HG02943 (cell line): ENCODE measurements around the gene TMC5.
"Not testable (repeated sequence)": the region's sequence is repeated elsewhere in the genome, so short reads cannot be mapped to it uniquely, and the experiment has no call there.

Experiments used
- ATAC-seq: cut with Tn5 transposase; IDR thresholded peaks from one replicate; pipeline ENCODE4 v1.9.1; 2021; ENCODE audit warnings: mild to moderate bottlenecking, low read depth, moderate library complexity; ENCODE audit not compliant: unreplicated experiment

Gene TMC5, protein sequence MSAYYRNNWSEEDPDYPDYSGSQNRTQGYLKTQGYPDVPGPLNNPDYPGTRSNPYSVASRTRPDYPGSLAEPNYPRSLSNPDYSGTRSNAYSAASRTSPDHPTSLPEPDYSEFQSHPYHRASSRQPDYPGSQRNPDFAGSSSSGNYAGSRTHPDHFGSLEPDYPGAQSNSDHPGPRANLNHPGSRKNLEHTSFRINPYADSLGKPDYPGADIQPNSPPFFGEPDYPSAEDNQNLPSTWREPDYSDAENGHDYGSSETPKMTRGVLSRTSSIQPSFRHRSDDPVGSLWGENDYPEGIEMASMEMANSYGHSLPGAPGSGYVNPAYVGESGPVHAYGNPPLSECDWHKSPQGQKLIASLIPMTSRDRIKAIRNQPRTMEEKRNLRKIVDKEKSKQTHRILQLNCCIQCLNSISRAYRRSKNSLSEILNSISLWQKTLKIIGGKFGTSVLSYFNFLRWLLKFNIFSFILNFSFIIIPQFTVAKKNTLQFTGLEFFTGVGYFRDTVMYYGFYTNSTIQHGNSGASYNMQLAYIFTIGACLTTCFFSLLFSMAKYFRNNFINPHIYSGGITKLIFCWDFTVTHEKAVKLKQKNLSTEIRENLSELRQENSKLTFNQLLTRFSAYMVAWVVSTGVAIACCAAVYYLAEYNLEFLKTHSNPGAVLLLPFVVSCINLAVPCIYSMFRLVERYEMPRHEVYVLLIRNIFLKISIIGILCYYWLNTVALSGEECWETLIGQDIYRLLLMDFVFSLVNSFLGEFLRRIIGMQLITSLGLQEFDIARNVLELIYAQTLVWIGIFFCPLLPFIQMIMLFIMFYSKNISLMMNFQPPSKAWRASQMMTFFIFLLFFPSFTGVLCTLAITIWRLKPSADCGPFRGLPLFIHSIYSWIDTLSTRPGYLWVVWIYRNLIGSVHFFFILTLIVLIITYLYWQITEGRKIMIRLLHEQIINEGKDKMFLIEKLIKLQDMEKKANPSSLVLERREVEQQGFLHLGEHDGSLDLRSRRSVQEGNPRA

DNA sequence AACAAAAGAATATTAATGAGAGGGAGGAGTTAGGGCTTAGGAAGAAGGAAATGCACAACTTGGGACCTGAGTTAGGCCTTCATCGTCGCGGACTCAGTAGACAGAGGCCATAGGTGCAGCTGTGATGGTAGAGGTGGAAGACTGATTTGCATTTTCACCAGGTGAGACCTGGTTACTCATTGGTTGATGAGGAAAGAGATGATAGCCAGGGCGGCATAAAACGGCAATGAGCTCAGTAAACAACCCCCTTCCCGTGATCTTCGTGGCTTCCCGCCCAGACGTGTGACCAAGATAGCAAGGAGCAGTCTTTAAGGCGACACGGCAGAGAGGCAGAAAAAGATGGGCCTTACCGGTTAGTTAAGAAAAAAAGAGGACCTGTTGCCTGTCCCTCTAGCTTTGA is at the start of gene TMC5:
TMC5 (plus strand) TSS at position 244 of the 400 bp plus-strand sequence. CDS start 22,156 bp downstream, outside the sequence.
- no peak for ATAC-seq

DNA sequence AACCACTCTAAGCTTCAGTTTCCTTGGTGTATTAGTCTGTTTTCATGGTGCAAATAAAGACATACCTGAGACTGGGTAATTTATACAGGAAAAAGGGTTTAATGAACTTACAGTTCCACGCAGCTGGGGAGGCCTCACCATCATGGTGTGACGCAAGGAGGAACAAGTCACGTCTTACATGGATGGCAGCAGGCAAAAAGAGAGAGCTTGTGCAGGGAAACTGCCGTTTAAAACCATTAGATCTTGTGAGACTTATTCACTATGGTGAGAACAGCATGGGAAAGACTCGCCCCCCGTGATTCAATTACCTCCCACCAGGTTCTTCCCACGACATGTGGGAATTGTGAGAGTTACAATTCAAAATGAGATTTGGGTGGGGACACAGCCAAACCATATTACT is 45.1 kb upstream of the TMC5 start:
- not testable (repeated sequence) for ATAC-seq

DNA sequence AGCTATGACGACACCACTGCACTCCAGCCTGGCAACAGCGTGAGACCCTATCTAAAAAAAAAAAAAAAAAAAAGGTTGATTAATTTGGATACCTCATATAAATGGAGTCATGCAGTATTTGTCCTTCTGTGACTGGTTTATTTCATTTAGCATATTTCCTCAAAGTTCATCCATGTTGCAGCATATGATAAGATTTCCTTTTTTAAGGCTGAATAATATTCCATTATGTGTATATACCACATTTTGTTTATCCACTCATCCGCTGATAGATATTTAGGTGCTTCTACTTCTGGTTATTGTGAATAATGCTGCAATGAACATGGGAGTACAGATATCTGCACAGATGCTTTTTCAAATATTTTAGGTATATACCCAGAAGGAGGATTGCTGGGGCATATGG is 43.3 kb upstream of the TMC5 start:
- no peak for ATAC-seq

DNA sequence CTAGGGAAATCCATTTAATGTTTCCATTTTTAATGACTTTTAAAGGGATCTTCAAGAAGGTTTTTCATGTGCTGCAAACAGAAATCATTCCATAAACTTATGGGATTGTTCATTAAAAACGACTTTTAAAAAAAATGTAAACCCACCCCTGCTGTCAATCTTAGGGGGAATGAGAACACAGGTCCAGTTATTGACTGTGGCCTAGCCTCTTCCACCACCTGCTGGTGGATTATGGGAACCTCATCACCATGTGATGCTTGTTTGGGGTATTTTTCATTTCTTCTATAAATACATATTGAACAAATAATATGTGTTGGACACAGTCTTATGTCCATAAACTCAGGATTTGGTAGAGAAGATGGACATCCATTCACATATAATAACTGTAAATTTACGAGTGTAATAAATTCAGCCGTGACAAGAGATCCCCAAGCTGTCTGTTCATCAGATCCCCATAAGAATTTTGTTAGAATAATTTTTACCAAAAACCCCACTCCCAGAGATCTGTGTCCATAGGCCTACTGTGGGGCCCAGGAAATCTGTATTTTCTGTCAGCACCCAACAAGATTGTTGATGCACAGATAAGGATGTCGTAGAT is 42.0 kb upstream of the TMC5 start:
- no peak for ATAC-seq

DNA sequence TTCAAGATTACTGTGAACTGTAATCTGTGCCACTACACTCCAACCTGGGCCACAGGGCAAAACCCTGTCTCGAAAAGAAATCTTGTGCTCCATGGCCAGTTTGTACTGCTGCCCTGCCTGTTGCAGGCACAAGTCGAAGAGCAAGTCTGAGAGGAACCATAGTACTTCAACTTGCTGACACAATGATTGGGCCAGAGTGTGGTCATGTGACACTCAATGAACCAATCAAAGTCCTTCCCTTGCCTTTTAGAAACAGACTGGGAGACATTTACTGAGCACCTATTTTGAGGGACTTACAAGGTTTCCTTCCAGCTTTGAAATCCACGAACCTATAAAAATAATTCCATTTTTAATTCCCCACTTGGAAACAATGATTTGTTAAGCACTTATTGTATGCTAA is 39.8 kb upstream of the TMC5 start:
- ATAC-seq: no peak

DNA sequence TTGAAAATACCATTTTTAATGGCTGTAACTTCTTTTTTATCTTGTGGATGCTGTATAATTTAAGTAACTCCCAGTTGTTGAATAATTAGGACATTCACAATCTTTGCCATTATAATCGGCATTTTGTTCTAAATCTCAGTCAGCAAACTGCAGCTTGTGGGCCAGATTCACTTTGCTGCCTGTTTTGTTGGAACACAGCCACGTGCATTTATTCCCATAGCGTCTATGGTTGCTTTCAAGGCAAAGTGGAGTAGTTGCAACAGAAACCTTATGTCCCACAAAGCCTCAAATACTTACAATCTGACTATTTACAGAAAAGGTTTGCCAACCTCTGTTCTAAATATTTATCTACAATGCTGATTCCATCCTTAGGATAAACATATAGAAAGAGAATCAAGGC is 39.2 kb upstream of the TMC5 start:
- ATAC-seq: no peak

DNA sequence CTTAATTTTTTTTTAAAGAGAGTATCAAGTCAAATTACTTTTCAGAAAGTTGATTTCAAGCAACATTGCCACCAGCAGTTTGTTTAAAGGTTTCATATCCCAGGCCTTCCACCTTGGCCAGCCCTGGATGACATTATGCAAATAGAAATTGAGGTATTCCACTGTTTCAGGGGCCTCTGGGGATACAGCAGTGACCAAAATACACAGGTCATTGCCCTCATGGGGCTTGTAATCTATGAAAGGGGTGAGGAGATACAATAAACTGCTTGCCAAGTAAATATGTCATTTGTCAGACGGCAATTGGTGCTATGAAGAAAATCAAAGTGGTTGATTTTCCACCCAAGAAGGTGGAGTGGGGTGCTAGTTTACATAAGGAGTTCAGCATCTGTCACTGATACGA is 37.8 kb upstream of the TMC5 start:
- ATAC-seq: no peak

DNA sequence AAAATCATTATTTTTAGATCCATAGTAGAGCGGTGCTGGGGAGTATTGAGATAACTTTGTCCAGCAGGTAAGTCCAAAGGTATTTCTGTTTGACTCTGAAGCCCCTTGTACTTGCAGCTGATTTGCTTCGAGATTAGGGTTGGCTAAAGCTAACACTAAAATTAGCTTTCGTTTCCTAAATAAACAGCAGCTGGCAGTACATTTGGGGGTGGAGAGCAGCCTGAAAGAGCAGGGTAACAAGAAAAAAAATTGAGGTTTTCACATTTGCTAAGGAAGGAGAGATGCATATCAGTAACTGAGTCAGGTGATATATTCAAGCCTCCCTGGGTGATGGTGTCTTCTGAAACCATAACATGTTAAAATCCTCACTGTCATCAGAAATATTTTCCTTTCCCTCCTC is 37.4 kb upstream of the TMC5 start:
- ATAC-seq: no peak

DNA sequence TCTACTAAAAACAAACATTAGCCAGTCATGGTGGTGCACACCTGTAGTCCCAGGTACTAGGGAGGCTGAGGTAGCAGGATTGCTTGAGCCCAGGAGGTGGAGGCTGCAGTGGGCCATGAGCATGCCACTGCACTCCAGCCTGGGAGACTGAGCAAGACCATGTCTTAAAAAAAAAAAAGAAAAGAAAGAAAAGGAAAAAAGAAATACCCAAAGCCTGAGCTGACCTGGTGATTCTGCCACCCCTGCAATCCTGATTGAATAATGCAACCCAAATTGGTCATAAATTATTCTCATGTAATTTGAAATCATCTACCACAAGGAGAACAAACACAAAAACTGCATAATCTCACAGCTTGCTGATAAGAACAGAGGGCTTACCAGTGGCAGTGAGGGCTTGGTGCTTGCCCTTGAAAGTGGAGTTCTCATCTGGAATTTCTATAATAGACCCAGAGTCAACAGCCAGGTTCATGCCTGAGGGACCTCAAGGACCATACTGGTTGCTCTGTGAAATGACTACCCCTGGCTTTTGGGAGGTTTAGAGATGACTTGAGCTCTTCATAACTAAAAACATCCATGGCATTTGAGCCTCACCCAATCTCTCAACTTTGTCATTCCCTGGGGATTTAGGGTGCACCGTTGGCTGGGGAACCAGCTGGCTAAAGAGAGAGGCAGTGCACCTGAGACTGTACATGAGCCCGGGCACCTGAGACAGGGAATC is 35.4 kb upstream of the TMC5 start:
- ATAC-seq: no peak

DNA sequence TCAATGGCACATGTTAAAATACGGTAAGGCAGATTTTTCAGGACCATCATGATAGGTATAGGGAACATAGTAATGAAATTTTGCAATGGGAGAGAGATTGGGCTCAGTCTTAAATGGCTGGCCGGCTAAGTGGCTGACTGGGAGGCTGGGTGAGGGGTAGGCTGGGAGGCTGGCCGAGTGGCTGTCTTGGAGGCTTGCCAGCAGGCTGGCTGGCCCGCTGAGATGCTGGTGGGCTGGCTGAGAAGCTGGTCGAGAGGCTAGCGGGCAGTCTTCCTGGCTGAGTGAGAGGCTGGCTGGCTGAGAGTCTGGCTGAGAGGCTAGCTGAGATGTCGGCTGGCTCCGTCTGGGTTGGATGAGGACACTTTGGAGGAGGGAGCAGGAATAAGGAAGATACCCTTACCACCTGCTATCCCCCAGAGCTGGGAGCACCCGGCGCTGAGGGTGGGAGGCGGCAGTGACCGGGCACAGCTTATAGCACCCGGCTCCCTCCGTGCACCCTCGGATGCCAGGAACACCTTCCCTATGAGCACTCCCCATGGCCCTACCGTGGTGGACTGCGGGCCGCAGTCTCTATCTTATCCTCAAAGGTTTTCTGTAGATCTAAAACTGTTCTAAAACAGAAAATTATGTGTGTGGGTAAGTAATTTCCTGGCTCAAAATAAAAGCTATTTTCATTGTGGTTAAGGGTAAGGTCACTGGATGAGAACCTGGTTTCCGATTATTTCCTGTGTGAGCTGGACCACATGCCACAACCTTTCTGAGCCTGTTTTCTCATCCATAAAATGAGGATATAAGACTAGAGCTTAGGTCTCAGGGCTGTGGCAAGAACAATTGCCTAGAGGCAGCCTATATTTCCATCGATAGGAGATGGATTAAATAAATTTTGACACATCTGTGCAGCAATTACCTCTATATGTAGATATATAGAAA is 34.5 kb upstream of the TMC5 start:
- ATAC-seq: no peak

DNA sequence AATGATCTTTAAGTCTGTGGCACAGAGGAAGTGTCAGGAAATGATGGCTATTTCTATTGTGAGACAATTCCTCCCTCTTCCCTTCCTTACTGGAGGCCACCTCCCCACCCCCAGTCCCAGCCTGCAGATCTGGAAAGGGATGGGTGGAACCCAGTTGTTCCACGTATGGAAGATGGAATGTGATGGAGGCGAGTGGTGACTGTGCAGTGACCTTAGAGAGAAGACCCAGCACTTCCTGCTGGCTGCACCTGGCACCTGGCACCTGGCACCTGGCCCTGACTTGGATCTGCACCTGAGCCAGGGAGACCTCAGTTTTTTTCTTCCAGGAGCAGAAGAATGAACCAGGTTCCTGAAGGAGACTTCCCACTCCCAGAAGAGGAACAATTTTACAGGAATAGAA is 33.0 kb upstream of the TMC5 start:
- ATAC-seq: no peak

DNA sequence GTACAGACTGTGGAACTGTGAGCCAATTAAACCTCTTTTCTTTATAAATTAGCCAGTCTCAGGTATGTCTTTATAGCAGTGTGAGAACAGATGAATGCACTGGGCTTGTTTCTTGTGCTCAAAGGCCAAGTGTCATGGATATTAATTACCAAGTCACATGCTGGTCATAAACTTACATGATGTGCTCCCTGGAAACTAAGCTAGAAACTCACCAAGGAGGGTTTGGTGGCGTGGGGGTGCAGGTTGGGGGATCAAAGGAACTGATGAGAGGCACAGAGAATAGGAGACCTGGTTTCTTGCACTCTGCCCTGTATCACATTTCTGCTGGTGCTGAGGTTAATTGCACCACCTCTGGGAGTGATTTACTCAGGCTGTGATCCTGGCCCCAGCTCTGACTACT is 31.2 kb upstream of the TMC5 start:
- no peak for ATAC-seq

DNA sequence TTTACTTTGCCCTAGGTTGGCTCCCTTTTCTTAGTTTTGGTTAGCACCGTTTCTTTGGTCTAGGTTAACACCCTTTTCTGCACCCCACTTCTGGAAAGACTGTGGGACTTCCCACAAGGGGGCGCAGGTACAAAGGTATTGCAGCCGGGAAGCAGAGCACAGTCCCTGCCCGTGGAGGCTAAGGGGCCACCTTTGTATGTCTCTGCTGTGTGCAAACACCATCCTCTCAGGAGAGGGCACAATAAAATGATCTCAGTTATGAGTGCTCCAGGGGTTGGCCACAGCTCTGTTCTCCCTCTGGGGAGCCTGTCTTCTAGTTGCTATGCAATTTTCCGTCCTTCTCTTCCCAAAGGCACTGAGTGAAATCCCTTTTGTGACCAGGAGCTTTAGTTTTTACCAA is 28.4 kb upstream of the TMC5 start:
- no peak for ATAC-seq

DNA sequence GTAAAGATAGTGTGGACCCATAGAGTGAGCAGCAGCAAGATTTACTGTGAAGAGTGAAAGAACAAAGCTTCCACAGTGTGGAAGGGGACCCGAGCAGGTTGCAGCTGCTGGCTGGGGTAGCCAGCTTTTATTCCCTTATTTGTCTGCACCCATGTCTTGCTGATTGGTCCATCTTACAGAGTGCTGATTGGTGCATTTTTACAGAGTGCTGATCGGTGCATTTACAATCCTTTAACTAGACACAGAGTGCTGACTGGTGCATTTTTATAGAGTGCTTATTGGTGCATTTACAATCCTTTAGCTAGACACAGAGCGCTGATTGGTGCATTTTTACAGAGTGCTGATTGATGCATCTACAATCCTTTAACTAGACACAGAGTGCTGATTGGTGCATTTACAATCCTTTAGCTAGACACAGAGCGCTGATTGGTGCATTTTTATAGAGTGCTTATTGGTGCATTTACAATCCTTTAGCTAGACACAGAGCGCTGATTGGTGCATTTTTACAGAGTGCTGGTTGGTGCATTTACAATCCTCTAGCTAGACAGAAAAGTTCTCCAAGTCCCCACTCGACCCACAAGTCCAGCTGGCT is 26.4 kb upstream of the TMC5 start:
- not testable (repeated sequence) for ATAC-seq

DNA sequence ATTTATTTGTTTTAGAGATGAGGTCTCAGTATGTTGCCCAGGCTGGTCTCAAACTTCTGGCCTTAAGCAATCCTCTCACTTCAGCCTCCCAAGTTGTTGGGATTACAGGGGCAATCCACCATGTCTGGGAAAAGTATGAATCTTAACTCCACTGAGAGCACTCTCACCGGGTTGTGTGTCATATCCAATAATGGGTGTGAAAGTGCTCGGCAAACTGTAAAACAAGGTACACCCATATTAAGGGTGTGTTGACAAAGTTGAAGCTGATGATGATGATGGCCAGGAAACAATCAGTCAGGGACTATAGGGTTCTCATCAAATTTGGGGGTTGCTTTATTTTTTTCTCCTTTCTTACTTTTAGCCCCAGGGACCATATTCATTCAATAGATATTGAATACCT is 25.3 kb upstream of the TMC5 start:
- ATAC-seq: no peak

DNA sequence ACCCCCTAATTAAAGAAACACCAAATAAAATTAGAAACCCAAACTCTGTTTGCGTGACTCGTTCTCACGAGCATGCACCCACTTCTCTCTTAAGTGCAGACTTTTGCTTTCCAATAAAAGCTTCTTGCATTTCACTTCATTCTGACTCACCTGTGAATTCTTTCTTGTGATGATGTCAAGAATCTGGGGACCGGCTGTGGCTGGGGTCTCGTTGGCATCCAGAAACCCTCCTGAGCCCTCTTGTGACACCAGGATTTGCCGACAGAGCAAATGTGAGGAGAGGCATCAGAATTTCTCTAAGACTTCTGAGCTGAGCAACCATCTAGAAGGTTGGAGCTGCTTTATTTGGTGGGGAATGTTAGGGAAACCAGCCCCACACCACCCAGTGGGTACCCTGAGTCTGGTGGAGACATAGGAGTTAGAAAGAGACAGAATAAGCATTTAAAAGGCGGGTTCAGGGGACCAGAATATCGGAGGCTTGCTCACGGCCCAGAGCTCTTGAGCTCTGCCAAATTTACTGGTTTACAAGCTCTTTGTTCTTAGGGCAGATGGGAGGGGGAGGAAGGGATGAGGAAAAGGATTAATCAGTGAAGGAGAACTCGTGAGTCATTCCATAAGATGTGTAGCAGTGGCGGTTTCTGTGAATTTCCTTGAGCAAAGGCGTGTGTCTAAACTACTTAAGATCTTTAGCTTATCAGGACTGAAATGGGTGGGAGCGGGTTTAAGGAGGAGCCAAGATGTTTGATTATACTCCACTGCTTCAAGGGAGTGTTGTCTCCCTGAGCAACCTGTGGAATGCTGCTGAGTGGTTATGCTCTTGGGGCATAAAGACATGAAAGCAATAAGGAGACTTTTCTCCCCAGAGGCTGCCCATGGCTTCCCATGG is 24.2 kb upstream of the TMC5 start:
- ATAC-seq: no peak

DNA sequence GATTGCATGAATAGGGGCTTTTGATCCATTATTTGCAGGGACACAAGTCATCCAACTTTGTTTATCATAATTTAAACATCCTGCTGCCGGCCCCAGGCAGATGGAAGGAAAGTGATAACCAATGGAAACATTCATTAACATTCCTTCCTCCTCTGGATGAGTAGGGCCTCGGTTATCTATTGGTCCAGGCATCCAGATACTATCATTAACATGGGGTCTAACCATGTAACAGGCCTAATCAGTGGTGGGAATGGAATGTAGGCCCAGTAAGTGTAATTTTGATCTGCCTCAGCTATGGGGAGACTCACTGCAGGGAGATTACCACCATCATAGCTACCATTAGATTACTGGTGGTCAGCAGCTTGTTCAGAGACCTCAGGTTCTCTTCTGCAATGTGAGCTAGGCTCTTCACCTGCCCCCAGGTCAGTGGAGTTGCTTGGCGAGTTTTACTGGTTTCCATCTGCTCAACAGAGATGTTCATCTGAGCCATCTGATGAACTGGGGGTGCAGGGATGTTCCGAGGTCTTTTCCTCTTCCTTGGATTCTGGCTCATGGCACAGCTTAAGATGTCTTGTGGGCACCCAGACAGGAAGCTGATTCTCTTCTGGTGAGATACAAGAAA is 21.9 kb upstream of the TMC5 start:
- not testable (repeated sequence) for ATAC-seq
